HS-27A (cell line): ENCODE data around the gene TFAP2C.

Experiments
- DNase-seq: peaks from one replicate; pipeline ENCODE4 v3.0.0-alpha.2; 2012; ENCODE audit warnings: low read depth, missing footprints

Gene TFAP2C

GRCh38 chr20:56628873-56629463 lies at the start of gene TFAP2C:
TFAP2C (plus strand) TSS chr20:56629306; CDS start chr20:56629545, 239 bp downstream.
- DNase-seq = no peak

- no peak for DNase-seq
These were observed 48.9 kb upstream of the TFAP2C start for GRCh38 chr20:56580226-56580625.

- DNase-seq = no peak
These were observed 47.4 kb upstream of the TFAP2C start for GRCh38 chr20:56581701-56582100.

DNA sequence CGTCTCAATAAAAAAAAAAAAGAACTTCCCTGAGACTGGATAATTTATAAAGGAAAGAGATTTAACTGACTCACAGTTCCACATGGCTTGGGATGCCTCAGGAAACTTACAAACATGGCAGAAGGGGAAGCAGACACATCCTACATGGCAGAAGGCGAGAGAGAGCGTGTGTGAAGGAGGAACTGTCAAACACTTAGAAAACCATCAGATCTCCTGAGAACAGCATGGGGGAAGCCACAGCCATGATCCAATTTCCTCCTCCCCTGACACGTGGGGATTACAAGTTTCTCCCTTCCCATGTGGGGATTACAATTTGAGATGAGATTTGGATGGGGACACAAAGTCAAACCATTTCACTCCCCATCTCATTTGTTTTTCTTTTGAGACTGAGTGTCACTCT lies 46.6 kb upstream of the TFAP2C start:
- DNase-seq = no peak

DNA sequence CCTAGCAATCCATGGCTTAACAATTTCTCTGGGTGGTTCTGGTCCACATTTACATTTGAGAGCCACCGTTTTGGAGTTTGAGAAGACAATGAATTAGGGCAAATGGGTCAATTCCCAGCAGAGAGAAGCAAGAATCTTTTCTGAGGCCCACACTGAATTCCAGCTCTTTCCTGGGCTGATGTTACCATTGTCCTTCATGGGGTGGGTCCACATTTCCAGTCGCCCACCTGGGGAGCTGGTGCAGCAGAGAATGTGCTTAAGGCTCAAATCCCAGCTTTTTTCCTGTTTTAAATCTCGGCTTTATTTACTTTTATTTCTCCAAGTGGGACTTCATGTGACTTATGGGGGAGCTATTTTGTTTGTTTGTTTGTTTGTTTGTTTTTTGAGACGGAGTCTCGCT lies 44.2 kb upstream of the TFAP2C start:
- DNase-seq = no peak

- DNase-seq = no peak
These were observed 41.6 kb upstream of the TFAP2C start for GRCh38 chr20:56587307-56588041.

DNA sequence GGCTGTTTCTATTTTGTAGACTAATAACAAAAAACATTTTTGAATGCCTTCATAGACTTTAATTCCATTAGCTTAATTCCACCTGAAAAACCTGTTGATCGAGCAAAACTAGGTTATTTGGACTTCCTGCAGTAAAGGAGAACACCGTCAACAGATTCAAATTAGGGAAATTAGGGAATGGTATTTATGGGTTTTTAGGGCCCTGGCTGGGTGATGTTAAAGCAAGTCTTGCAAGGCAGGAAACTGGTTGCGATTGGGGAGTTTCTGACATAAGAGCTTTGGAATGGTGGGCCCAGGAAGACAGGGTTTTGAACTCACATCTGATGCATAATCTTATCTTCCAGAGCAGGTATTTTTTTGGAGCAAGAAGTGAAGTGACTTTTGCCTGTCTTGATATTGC lies 40.1 kb upstream of the TFAP2C start:
- no peak for DNase-seq

DNA sequence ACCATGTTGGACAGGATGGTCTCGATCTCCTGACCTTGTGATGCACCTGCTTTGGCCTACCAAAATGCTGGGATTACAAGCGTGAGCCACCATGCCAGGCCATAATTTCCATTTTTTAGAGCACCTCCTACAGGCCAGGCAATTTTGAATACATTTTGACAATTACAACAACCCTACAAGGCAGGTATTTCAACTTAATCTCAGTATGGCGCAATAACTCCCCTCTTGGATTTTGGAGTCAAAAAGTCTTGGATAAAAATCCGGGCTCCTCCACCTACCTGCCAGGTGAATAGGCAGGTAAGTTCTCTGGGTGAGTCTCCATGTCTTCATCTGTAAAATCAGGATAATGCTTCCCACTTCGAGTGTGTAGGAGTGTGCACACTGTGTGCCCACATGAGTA lies 39.5 kb upstream of the TFAP2C start:
- DNase-seq = no peak

DNA sequence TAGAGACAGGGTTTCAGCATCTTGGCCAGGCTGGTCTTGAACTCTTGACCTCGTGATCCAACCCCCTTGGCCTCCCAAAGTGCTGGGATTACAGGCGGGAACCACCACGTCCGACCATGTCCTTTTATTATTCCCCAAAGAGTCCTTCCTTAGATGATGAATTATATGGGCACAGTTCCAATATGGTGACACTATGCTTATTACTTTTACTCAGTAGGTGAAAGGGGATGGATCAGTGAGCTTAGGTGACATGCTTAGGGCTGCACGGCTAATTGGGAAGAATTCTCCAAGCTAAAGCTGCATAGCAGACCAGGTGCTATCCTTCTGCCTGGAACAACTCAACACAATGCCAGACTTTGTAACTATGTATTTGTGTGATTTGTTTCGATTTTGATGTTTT lies 38.2 kb upstream of the TFAP2C start:
- DNase-seq = no peak

DNA sequence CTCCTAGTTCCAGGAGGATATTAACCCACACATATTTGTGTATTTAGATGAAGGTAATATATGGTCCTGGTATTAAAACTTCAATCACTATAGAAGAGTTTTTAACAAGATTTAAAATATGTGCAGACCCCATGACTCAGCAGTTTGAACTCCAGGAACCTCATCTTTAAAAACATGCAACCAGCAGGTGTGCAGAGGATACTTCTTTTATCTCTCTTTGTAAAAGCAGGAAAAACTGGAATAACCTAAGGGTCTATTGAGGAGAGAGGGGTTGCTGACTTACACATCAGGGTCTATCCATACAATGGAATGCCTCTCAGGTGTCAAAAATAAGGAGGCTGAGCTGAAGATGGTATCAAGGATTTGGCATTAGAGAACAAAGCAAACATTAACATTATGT lies 36.9 kb upstream of the TFAP2C start:
- DNase-seq = no peak

- no peak for DNase-seq
These were observed 36.3 kb upstream of the TFAP2C start for GRCh38 chr20:56592817-56593216.

DNA sequence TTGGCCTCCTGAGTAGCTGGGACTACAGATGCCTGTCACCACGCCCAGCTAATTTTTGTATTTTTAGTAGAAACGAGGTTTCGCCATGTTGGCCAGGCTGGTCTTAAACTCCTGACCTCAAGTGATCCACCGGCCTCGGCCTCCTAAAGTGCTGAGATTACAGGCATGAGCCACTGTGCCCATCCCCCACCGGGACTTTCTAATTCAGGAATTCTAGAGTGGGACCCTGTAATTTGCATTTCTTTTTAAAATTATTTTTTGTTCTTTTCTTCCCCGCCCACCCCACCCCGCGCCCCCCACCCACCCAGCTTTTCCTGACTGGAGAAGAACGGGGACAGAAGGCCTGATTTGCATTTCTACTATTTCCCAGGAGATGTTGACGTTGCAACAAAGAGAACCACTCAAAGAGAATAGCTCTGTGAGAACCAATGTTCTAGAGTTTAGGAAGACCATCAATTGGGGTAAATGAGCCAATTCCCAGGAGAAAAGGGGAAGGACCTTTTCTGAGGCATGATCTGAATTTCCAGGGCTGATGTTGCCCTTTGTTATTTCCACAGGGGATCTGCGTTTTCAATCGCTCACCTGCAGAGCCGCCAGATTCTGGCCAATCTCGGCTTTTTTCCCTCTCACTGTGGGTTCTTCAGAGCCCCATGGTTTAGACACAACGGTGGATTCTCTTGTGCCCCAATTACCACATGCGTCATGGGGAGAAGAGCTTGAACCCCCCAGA lies 33.2 kb upstream of the TFAP2C start:
- no peak for DNase-seq

DNA sequence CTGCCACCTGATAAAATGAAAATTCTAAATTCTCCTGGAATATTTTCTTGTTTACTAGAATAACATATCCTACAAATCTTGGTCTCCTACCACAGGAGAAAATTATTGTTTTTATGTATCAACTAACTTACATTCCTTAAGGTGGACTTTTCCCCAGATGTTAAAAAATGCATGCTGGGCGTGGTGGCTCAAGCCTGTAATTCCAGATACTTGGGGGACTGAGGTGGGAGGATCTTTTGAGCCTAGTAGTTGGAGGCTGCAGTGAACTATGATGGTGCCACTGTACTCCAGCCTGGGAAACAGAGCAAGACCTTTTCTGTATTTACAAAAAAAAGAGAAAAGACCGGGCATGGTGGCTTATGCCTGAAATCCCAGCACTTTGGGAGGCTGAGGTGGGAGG lies 27.9 kb upstream of the TFAP2C start:
- DNase-seq = no peak

DNA sequence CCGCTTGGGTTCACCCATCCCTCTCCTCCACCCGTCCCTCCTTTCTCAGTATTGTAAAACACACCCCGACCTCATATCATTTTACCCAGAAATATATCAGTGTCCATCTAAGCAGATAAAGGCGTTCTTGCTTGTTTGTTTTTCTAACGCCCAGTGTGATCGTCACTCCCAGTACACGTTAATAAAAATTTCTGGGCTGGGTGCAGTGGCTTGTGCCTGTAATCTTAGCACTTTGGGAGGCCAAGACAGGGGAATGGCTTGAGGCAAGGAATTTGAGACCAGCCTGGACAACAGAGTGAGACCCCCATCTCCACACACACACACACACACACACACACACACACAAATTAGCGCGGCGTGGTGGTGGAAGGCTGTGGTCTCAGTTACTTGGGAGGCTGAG lies 24.4 kb upstream of the TFAP2C start:
- no peak for DNase-seq

DNA sequence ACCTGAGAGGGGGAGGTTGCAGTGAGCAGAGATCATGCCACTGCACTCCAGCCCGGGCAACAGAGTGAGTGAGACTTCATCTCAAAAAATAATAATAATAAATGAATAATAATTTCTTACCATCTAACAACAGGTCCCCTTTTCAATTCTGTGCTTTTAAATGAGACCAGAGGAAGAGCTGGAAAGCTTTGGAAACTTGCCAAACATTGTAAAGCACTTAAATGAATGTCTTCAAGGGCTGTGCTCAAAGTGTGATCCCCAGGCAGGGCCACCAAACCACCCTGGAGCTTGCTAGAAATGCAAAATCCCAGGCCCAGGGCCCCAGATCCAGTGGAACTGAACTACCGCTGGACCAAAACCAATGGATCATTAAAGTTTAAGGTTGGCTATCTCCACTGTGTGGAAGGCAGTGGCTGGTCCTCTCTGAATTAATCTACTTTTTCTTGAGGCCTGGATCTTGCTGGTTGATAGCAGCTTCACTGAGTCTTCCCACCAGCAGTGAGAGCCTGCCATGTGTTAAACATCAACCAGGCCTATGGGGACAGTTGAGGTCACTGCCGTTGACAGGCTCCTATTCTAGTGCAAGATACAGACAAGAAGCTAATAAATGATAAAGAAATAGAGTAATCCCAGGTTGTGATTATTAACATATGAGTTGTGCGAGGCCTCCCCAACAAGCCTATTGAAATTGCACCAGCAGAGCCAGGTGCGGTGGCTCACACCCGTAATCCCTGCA lies 23.7 kb upstream of the TFAP2C start:
- no peak for DNase-seq

GRCh38 chr20:56606174-56606945 lies 22.7 kb upstream of the TFAP2C start:
- DNase-seq = no peak

GRCh38 chr20:56607061-56607704 lies 21.9 kb upstream of the TFAP2C start:
- no peak for DNase-seq

DNA sequence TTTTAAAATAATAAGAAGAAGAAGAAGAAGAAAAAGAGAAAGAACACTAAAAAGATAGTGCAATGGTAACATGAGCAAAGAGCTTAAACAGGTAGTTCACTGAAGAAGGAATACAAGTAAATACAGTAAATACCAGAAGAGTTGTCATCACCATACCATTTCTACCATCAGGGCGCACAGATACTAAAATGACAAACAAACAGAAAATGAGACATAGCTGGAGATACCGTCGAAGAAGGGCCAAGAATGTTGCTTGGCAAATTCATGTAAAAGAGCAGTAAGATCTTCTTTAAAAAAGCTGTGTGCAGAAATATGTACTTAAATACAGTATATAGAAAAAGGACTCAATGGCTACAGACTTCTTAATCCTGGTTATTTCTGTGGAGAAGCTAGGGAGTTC lies 20.7 kb upstream of the TFAP2C start:
- DNase-seq = no peak

DNA sequence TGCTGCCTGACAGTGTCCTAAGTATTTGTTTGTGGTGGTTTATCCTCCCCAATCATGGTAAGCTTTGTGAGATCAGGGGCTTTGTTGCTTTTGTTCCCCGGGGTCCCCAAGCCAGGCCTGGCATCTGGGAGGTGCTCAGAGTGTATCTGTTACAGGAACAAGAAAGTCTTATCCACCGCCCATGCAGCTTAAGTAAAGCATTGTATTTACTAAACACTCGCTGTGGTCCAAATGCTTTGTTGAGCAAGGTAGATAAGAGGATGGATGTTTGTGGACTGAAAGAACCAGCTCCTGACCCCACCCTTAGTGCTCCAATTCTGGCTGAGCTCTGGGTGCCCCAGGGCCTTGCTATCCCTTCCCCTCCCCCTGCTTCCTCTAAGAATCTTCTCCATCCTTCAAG lies 19.8 kb upstream of the TFAP2C start:
- DNase-seq = no peak

- no peak for DNase-seq
These were observed 19.0 kb upstream of the TFAP2C start for GRCh38 chr20:56610098-56610497.

DNA sequence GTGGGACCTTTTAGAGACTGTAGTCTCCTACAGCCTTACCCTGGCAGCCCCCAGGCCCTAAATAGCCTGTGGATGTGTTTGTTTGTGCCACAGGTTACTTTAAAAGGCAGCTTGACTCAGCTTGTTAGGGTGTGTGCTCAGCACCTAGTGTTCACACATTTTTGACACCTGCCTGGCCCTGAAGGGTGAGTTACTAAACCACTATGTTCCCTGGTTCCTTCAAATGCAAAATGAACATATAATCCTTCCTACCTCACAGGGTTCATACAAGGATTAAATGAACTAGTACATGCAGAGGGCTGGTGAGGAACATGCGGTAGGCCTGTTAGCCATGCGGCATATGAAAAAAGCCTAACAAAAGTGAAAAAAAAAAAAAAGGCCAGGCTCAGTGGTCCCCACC lies 14.9 kb upstream of the TFAP2C start:
- no peak for DNase-seq
